Stimulated activated CD4-positive, alpha-beta T cell treated with anti-CD3 and anti-CD28 coated beads, Interleukin-2, amount 100 ng/mL, for 48 hours (primary cell): Measurements from ENCODE around the gene SPARC.
A peak's percentile ranks its signal among the peaks of the same experiment; 100 is the strongest.
"Not testable (repeated sequence)": the region's sequence is repeated elsewhere in the genome, so short reads cannot be mapped to it uniquely, and the experiment has no call there.

Source experiments
- DNase-seq, 2 donors: peaks; one replicate each; pipeline ENCODE4 v3.0.0-alpha.2; 2020

The SPARC gene

GRCh38 chr5:151686674-151687407 lies at the start of gene SPARC:
Gene SPARC (minus strand): TSS chr5:151686915. CDS start chr5:151676188, 10,727 bp downstream.
- no peak for DNase-seq

- no peak for DNase-seq
Measured at GRCh38 chr5:151735646-151736045, 48.9 kb upstream of the SPARC start.

GRCh38 chr5:151734064-151734408 lies 47.3 kb upstream of the SPARC start:
- DNase-seq = no peak

- DNase-seq = no peak
Measured at GRCh38 chr5:151733358-151734063, 46.8 kb upstream of the SPARC start.

GRCh38 chr5:151730381-151730780 lies 43.7 kb upstream of the SPARC start:
- DNase-seq = no peak

GRCh38 chr5:151729597-151729996 lies 42.9 kb upstream of the SPARC start:
- not testable (repeated sequence) for DNase-seq

- no peak for DNase-seq
Measured at GRCh38 chr5:151724360-151724759, 37.6 kb upstream of the SPARC start.

GRCh38 chr5:151722546-151722945 lies 35.8 kb upstream of the SPARC start:
- no peak for DNase-seq

GRCh38 chr5:151721812-151722391 lies 35.2 kb upstream of the SPARC start:
- no peak for DNase-seq

GRCh38 chr5:151721087-151721646 lies 34.5 kb upstream of the SPARC start:
- no peak for DNase-seq

GRCh38 chr5:151720215-151720614 lies 33.5 kb upstream of the SPARC start:
- no peak for DNase-seq

- DNase-seq = peak; percentile 24
Measured at GRCh38 chr5:151719228-151720000, 32.7 kb upstream of the SPARC start.

- DNase-seq = no peak
Measured at GRCh38 chr5:151718646-151719045, 31.9 kb upstream of the SPARC start.

GRCh38 chr5:151718153-151718552 lies 31.4 kb upstream of the SPARC start:
- DNase-seq = no peak

GRCh38 chr5:151717416-151717815 lies 30.7 kb upstream of the SPARC start:
- DNase-seq = no peak

GRCh38 chr5:151709109-151709735 lies 22.5 kb upstream of the SPARC start:
- no peak for DNase-seq

- no peak for DNase-seq
Measured at GRCh38 chr5:151708126-151708525, 21.4 kb upstream of the SPARC start.

- DNase-seq = no peak
Measured at GRCh38 chr5:151707567-151707966, 20.9 kb upstream of the SPARC start.

GRCh38 chr5:151706906-151707305 lies 20.2 kb upstream of the SPARC start:
- DNase-seq = no peak

GRCh38 chr5:151703780-151704179 lies 17.1 kb upstream of the SPARC start:
- DNase-seq = no peak

GRCh38 chr5:151703227-151703626 lies 16.5 kb upstream of the SPARC start:
- no peak for DNase-seq

- no peak for DNase-seq
Measured at GRCh38 chr5:151700820-151701219, 14.1 kb upstream of the SPARC start.

GRCh38 chr5:151700296-151700695 lies 13.6 kb upstream of the SPARC start:
- no peak for DNase-seq
